A673 (cell line): ENCODE data around the gene SLC37A3. TPM values are rescaled to one million over a fixed set of nuclear protein-coding genes. Genes with fewer than 3 reads are reported as not detected.
"Not testable (repeated sequence)": the region's sequence is repeated elsewhere in the genome, so short reads cannot be mapped to it uniquely, and the experiment has no call there.

Source experiments
- BruUV-seq: library from RNA; stranded (reverse); fragments of 400-500 nt; replicated peaks from 2 replicates; lab custom pipeline; 2021; lab: Mats Ljungman, UMichigan
- CTCF ChIA-PET: fragments of 300-600 bp; sonication (Branson Sonifier 250); formaldehyde crosslinking; loops from one replicate; lab custom pipeline; 2022; ENCODE audit warnings: antibody characterized with exemption; lab: Charles Lee
- POLR2A ChIA-PET: fragments of 300-600 bp; sonication (Branson Sonifier 250); formaldehyde crosslinking; loops from one replicate; lab custom pipeline; 2022; ENCODE audit warnings: antibody characterized with exemption; ENCODE audit not compliant: low non-redundant PET; lab: Charles Lee
- DNase-seq: peaks from one replicate; pipeline ENCODE4 v3.0.0-alpha.2; 2015; ENCODE audit warnings: low spot score
- H3K27ac ChIP-seq: fragments of 200-600 bp; sonication (generic); 2 replicates; pipeline ENCODE4 v1.5.1; 2016; ENCODE audit warnings: mixed run types, low read depth, mild to moderate bottlenecking, mixed read lengths, antibody characterized with exemption, low read length; ENCODE audit not compliant: poor library complexity, severe bottlenecking
- H3K27me3 ChIP-seq: fragments of 200-600 bp; sonication (generic); replicated peaks from 2 replicates; pipeline ENCODE4 v1.6.1; 2017; ENCODE audit warnings: mixed run types, low read depth, mild to moderate bottlenecking, mixed read lengths, antibody characterized with exemption, low read length; ENCODE audit not compliant: insufficient read depth, poor library complexity
- H3K36me3 ChIP-seq: fragments of 200-600 bp; sonication (generic); 2 replicates; pipeline ENCODE4 v1.6.1; 2016; ENCODE audit warnings: mixed run types, mild to moderate bottlenecking, mixed read lengths, antibody characterized with exemption, low read length; ENCODE audit not compliant: insufficient read depth, poor library complexity, severe bottlenecking
- H3K4me1 ChIP-seq: fragments of 200-600 bp; sonication (generic); 2 replicates; pipeline ENCODE4 v1.6.1; 2017; ENCODE audit warnings: mixed run types, mild to moderate bottlenecking, mixed read lengths, antibody characterized with exemption, low read length; ENCODE audit not compliant: insufficient read depth, poor library complexity, severe bottlenecking
- H3K4me3 ChIP-seq: fragments of 200-600 bp; sonication (generic); 2 replicates; pipeline ENCODE4 v1.5.1; 2016; ENCODE audit warnings: low read depth, mixed run types, mild to moderate bottlenecking, mixed read lengths, low read length; ENCODE audit not compliant: poor library complexity, severe bottlenecking
- H3K9me3 ChIP-seq: fragments of 200-600 bp; sonication (generic); 2 replicates; pipeline ENCODE4 v1.6.1; 2016; ENCODE audit warnings: mixed run types, low read depth, mild to moderate bottlenecking, mixed read lengths, antibody characterized with exemption, low read length; ENCODE audit not compliant: poor library complexity, severe bottlenecking
- EZH2 ChIP-seq: fragments of 200-600 bp; sonication (generic); IDR thresholded peaks from 2 replicates; pipeline ENCODE4 v1.6.1; 2017; ENCODE audit warnings: borderline replicate concordance, low read depth, mild to moderate bottlenecking, mixed read lengths, antibody characterized with exemption, low read length; ENCODE audit not compliant: poor library complexity, severe bottlenecking
- intact Hi-C: fragments of 100-400 bp; cut with micrococcal nuclease; formaldehyde crosslinking; loops from one replicate; pipeline ENCODE4 v1.10.0; 2022; ENCODE audit not compliant: unreplicated experiment
- total RNA-seq: library from RNA; stranded (reverse); gene quantifications from 2 replicates; pipeline ENCODE4 v1.2.3, GENCODE V29; 2021
- TF ChIP-seq, protein P1 (sequence below): fragments of 300-800, 200-600 bp; sonication (generic); conservative IDR thresholded peaks from 2 replicates; pipeline ENCODE4 v1.5.1; 2017; ENCODE audit warnings: low read depth, mild to moderate bottlenecking, antibody characterized with exemption, low read length, moderate library complexity, mixed read lengths

The SLC37A3 gene
- total RNA-seq, 1 experiment from 2014 or later = 34.7 TPM

DNA sequence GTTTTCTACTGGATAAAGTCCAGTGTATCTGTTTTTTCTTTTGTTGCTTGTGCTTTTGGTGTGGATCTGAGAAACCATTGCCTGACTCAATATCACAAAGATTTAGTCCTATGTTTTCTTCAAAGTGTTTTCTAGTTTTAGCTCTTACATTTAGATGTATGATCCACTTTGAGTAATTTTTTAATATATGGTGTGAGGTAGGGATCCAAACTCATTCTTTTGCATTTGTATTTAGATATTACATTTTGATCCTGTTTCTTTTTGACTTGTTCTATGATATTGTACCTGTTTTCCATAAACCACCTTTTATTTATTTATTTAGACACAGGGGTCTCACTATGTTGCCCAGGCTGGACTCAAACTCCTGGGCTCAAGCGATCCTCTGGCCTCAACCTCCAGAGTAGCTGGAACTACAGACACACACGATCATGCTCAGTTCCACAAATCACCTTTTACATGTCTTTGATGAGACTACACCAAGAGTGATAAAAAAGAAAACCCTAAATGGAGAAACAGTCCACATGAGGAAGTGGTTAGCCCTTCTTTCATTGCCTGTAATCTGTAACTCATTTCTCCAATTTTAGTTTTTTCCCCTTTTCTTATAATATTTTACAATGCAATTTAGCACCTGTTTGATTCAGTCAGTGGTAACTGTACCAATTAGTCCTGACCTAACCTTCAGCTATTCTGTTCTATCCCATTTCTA is 86.0 kb downstream of the SLC37A3 start:
- H3K36me3 ChIP-seq = no peaks in the 10 kb centered on the region
- H3K4me1 ChIP-seq = no peaks in the 10 kb centered on the region
- CTCF ChIA-PET = no interaction called here
- H3K27ac ChIP-seq = no peak overlapping the region
- POLR2A ChIA-PET = no interaction called here
- no peak for DNase-seq
- intact Hi-C loops = no loop called here
- TF ChIP-seq, protein P1, sequence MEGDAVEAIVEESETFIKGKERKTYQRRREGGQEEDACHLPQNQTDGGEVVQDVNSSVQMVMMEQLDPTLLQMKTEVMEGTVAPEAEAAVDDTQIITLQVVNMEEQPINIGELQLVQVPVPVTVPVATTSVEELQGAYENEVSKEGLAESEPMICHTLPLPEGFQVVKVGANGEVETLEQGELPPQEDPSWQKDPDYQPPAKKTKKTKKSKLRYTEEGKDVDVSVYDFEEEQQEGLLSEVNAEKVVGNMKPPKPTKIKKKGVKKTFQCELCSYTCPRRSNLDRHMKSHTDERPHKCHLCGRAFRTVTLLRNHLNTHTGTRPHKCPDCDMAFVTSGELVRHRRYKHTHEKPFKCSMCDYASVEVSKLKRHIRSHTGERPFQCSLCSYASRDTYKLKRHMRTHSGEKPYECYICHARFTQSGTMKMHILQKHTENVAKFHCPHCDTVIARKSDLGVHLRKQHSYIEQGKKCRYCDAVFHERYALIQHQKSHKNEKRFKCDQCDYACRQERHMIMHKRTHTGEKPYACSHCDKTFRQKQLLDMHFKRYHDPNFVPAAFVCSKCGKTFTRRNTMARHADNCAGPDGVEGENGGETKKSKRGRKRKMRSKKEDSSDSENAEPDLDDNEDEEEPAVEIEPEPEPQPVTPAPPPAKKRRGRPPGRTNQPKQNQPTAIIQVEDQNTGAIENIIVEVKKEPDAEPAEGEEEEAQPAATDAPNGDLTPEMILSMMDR = no peak
- no peak for TF ChIP-seq EZH2
- BruUV-seq = no TSS peak
- H3K4me3 ChIP-seq = no peak overlapping the region
- no peaks in the 10 kb centered on the region for H3K27me3 ChIP-seq
- H3K9me3 ChIP-seq = peaks cover 5% of the 10 kb centered on the region

DNA sequence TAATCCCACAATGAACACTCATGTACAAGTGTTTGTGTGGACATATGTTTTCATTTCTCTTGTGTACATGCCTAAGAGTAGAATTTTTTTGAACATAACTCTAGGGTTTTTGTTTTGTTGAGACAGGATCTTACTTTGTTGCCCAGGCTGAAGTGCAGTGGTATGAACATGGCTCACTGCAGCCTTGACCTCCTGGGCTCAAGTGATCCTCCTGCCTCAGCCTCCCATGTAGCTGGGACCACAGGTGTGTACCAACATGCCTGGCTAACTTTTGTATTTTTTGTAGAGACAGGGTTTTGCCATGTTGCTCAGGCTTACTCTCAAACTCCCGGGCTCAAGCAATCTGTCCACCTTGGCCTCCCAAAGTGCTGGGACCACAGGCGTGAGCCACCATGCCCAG is 87.2 kb downstream of the SLC37A3 start:
- H3K27me3 ChIP-seq, H3K4me1 ChIP-seq, H3K4me3 ChIP-seq, H3K9me3 ChIP-seq, CTCF ChIA-PET, BruUV-seq, H3K27ac ChIP-seq, H3K36me3 ChIP-seq, DNase-seq, POLR2A ChIA-PET, intact Hi-C loops: not testable (repeated sequence)

DNA sequence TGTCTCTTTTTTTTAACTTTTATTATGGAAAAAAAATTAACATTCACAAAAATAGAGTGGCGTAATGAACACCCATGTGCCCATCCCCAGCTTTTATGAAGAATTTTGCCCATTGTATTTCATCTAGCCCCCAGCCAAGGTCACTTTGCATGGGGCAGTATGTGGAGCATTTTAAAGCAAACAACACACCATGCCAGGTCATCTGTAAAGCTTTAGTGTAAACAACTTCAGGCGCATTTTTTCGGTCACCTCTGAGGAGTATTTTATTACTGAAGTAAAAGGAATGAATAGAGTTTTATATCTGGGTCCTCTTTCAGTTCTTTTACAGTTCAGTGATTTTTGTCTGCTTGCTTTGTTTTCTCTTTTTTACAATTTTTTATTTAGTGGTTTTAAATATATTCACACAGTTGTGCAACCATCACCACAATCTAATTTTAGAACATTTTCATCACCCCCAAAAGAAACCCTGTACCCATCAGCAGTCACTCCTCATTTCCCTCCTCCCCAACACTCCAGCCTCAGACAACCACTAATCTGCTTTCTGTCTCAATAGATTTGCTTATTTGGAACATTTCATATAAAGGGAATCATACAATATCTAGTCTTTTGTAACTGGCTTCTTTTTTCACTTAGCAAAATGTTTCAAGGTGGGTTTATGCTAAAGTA is 87.9 kb downstream of the SLC37A3 start:
- TF ChIP-seq, protein P1 = no peak
- no peak for TF ChIP-seq EZH2
- no peaks in the 10 kb centered on the region for H3K36me3 ChIP-seq
- ChIA-PET CTCF (no interaction called here), POLR2A (no interaction called here)
- intact Hi-C loops = no loop called here
- no peak overlapping the region for H3K4me3 ChIP-seq
- no peaks in the 10 kb centered on the region for H3K4me1 ChIP-seq
- no peak for DNase-seq
- peaks cover 5% of the 10 kb centered on the region for H3K9me3 ChIP-seq
- H3K27ac ChIP-seq = no peak overlapping the region
- BruUV-seq = no TSS peak
- no peaks in the 10 kb centered on the region for H3K27me3 ChIP-seq

DNA sequence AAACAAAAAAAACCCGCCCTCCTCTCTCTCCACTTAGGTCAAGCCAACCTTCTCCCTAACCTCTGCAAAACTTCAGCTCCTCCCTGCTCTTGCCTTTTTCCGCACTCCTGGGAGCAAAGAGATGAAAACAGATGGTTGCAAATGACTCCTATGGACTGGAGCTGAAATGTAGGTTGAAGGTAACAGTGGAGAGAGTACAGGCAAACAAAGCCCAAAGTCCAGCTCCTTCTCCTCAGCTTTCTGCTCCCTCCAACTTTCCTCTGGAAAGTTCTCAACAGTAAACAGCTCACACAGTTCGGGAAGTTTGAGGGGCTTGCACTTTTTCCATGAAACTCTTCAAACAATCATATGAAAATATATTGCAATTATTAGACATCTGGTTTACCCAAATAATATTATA is 90.3 kb downstream of the SLC37A3 start:
- TF ChIP-seq EZH2 = no peak
- TF ChIP-seq, protein P1 = no peak
- Histone ChIP-seq H3K9me3 (peaks cover 5% of the 10 kb centered on the region), H3K36me3 (no peaks in the 10 kb centered on the region), H3K27me3 (no peaks in the 10 kb centered on the region), H3K4me1 (no peaks in the 10 kb centered on the region), H3K4me3 (no peak overlapping the region), H3K27ac (no peak overlapping the region)
- no peak for DNase-seq
- intact Hi-C loops = no loop called here
- POLR2A ChIA-PET = no interaction called here
- no TSS peak for BruUV-seq
- CTCF ChIA-PET = no interaction called here
